Esophagus muscularis mucosa (tissue), 4 donors: ENCODE results near the gene FBXO21. TPM values are rescaled to one million over a fixed set of nuclear protein-coding genes. Genes with fewer than 3 reads are reported as not detected.

Source experiments
- DNase-seq: peaks from one replicate; pipeline ENCODE4 v3.0.0-alpha.2; 2017; ENCODE audit errors: extremely low spot score
- H3K27ac ChIP-seq, 4 donors: fragments of 200-600 bp; sonication (generic); replicated peaks in 1 of 4; 1 replicate in 3 of 4; 2 replicates in 1 of 4; pipeline ENCODE4 v1.5.1; 2016 to 2019; ENCODE audit warnings: mild to moderate bottlenecking in 1 of 4
- H3K27me3 ChIP-seq, 4 donors: fragments of 200-600 bp; sonication (generic); one replicate each; pipeline versions ENCODE4 v1.5.1 to v1.6.0; 2016 to 2019
- H3K36me3 ChIP-seq, 4 donors: fragments of 200-600 bp; sonication (generic); one replicate each; pipeline ENCODE4 v1.5.1; 2016 to 2019
- H3K4me1 ChIP-seq, 4 donors: fragments of 200-600 bp; sonication (generic); one replicate each; pipeline ENCODE4 v1.5.1; 2016 to 2019
- H3K4me3 ChIP-seq, 4 donors: fragments of 200-600 bp; sonication (generic); 1 replicate in 2 of 4; 2 replicates in 2 of 4; pipeline ENCODE4 v1.5.1; 2016 to 2019; ENCODE audit warnings: mild to moderate bottlenecking in 4 of 4, moderate library complexity in 1 of 4
- H3K9me3 ChIP-seq, 4 donors: fragments of 200-600 bp; sonication (generic); 1 replicate in 3 of 4; 2 replicates in 1 of 4; pipeline ENCODE4 v1.5.1; 2016 to 2019
- EP300 ChIP-seq: sonication (generic); formaldehyde crosslinking; IDR thresholded peaks from one replicate; pipeline ENCODE4 v1.6.1; 2017; ENCODE audit warnings: antibody characterized with exemption
- POLR2A ChIP-seq: fragments of 450-650 bp; IDR thresholded peaks from one replicate; pipeline ENCODE4 v1.6.1; 2017; ENCODE audit warnings: antibody characterized with exemption, moderate library complexity, mild to moderate bottlenecking, low read depth
- POLR2AphosphoS5 ChIP-seq, 2 donors: sonication (generic); formaldehyde crosslinking; IDR thresholded peaks; one replicate each; pipeline ENCODE4 v1.6.1; 2017; ENCODE audit warnings: antibody characterized with exemption in 2 of 2
- WGBS: methylation state at CpG from one replicate; pipeline ENCODE4 v1.1.5; 2018; 5-methylcytosine and 5-hydroxymethylcytosine counted together
- intact Hi-C: fragments of 100-400 bp; cut with DNase I; formaldehyde crosslinking; loops from one replicate; pipeline ENCODE4 v1.15.1; 2023
- total RNA-seq, 4 donors: library from RNA; depleted of rRNA; stranded (reverse); fragments of >200 nt; gene quantifications; one replicate each; pipeline versions ENCODE4 v1.1.0 to v1.2.1, GENCODE V29; 2016
- TF ChIP-seq, protein P1 (sequence below), 3 experiments: fragments of 200-600 bp in 2 of 3; fragments of 450-650 bp in 1 of 3; sonication (generic) in 2 of 3; IDR thresholded peaks; one replicate each; pipeline ENCODE4 v1.5.1; 2017 to 2019; ENCODE audit warnings: antibody characterized with exemption in 3 of 3, mild to moderate bottlenecking in 2 of 3, moderate library complexity in 1 of 3

FBXO21 gene
- total RNA-seq, 4 donors from 2014 or later = 40.7 to 92.5 (median 70.2) TPM

DNA sequence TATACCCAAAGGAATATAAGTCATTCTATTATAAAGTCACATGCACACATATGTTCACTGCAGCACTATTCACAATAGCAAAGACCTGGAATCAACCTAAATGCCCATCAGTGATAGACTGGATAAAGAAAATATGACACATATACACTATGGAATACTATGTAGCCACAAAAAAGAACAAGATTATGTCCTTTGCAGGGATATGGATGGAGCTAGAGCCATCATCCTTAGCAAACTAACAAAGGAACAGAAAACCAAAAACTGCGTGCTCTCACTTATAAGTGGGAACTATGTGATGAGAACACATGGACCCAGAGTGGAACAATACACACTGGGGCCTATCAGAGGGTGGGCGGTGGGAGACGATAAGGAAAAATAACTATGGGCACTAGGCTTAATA lies 21.3 kb downstream of the FBXO21 start:
- Histone ChIP-seq H3K4me1 (no peaks in the 10 kb centered on the region), H3K4me3 (no peak overlapping the region), H3K9me3 (no peaks in the 10 kb centered on the region), H3K27me3 (no peaks in the 10 kb centered on the region), H3K36me3 (peaks cover 64 to 100% (median 89%) of the 10 kb centered on the region in 4 donors), H3K27ac (no peak overlapping the region)
- DNase-seq = no peak
- intact Hi-C loops = no loop called here
- WGBS = 76% methylated on average over 3 of the region's 3 CpGs
- TF ChIP-seq POLR2AphosphoS5 (IDR thresholded peaks at IDR 0.05) (no peak), EP300 (no peak), POLR2A (no peak)
- TF ChIP-seq, protein P1, sequence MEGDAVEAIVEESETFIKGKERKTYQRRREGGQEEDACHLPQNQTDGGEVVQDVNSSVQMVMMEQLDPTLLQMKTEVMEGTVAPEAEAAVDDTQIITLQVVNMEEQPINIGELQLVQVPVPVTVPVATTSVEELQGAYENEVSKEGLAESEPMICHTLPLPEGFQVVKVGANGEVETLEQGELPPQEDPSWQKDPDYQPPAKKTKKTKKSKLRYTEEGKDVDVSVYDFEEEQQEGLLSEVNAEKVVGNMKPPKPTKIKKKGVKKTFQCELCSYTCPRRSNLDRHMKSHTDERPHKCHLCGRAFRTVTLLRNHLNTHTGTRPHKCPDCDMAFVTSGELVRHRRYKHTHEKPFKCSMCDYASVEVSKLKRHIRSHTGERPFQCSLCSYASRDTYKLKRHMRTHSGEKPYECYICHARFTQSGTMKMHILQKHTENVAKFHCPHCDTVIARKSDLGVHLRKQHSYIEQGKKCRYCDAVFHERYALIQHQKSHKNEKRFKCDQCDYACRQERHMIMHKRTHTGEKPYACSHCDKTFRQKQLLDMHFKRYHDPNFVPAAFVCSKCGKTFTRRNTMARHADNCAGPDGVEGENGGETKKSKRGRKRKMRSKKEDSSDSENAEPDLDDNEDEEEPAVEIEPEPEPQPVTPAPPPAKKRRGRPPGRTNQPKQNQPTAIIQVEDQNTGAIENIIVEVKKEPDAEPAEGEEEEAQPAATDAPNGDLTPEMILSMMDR (IDR thresholded peaks at IDR 0.05) = no peak

DNA sequence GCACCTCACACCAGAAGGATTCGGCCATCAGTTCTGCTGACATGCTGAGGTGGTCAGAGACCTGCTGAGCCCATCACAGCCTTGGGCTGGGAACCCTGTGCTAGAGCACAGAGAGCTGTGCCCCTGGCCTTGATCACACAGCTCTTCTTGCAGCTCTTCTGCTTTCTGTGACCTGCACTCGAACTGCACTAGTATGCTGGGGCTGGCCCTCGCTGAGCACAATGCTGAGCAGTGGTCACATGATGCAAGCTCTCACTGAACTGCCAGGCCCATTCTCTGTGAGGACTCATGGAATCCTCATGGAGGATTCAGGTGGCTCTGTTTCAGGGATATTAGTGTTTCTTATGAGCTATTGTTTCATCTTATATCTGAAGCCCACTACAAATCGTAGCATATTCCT lies 22.5 kb downstream of the FBXO21 start:
- 98% methylated on average over 4 of the region's 4 CpGs for WGBS
- intact Hi-C loops = no loop called here
- no peak overlapping the region for H3K27ac ChIP-seq
- TF ChIP-seq POLR2AphosphoS5 (IDR thresholded peaks at IDR 0.05) (no peak), POLR2A (no peak), EP300 (no peak)
- TF ChIP-seq, protein P1 (IDR thresholded peaks at IDR 0.05) = no peak
- no peaks in the 10 kb centered on the region for H3K27me3 ChIP-seq
- no peak for DNase-seq
- no peaks in the 10 kb centered on the region for H3K4me1 ChIP-seq
- H3K36me3 ChIP-seq = peaks cover 65 to 100% (median 89%) of the 10 kb centered on the region in 4 donors
- no peaks in the 10 kb centered on the region for H3K9me3 ChIP-seq
- no peak overlapping the region for H3K4me3 ChIP-seq

DNA sequence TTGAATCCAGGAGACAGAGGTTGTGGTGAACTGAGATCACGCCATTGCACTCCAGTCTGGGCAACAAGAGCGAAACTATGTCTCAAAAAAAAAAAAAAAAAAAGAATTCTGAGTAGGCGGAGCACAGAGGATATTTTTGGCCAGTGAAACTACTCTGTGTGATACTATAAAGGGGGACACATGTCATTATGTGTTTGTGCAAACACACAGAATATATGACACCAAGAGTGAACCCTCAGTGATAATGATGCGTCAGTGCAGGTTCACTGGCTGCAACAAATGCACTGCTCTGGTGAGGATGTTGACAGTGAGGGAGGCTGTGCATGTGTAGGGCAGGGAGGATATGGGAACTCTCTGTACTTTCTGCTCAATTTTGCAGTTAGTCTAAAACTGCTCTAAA lies 24.2 kb downstream of the FBXO21 start:
- H3K36me3 ChIP-seq = peaks cover 68 to 100% (median 90%) of the 10 kb centered on the region in 4 donors
- no peak overlapping the region for H3K27ac ChIP-seq
- DNase-seq = no peak
- no peaks in the 10 kb centered on the region for H3K4me1 ChIP-seq
- intact Hi-C loops = no loop called here
- no peak overlapping the region for H3K4me3 ChIP-seq
- H3K9me3 ChIP-seq = no peaks in the 10 kb centered on the region
- H3K27me3 ChIP-seq = no peaks in the 10 kb centered on the region
- 95% methylated on average over 4 of the region's 4 CpGs for WGBS
- TF ChIP-seq EP300 (no peak), POLR2AphosphoS5 (IDR thresholded peaks at IDR 0.05) (no peak), POLR2A (no peak)
- TF ChIP-seq, protein P1 (IDR thresholded peaks at IDR 0.05) = no peak

DNA sequence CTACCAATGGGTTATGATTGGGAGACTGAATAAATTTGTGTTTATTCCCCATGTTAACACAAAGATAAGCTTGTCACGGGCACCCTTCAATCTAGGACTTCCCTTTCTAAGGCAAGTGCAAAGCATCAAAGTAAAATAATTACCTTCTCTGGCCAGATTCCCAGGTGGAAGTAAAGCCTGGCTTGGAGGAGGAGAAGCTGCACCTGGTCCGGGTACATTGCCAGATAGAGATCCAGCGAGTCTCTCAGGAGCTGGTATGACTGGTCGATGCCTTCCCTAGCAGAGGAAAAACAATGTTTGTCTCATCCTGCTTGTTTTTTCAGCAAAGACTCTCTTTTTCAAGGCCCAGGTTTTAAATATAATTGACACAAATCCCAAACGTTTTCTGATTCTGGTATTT lies 24.9 kb downstream of the FBXO21 start:
- intact Hi-C loops = no loop called here
- DNase-seq = no peak
- Histone ChIP-seq H3K27me3 (no peaks in the 10 kb centered on the region), H3K4me1 (no peaks in the 10 kb centered on the region), H3K9me3 (no peaks in the 10 kb centered on the region), H3K36me3 (peaks cover 72 to 100% (median 90%) of the 10 kb centered on the region in 4 donors), H3K27ac (no peak overlapping the region), H3K4me3 (no peak overlapping the region)
- no peak for TF ChIP-seq POLR2A
- no peak for TF ChIP-seq EP300
- TF ChIP-seq, protein P1 (IDR thresholded peaks at IDR 0.05) = no peak
- no peak for TF ChIP-seq POLR2AphosphoS5 (IDR thresholded peaks at IDR 0.05)
- 65% methylated on average over 5 of the region's 5 CpGs for WGBS

DNA sequence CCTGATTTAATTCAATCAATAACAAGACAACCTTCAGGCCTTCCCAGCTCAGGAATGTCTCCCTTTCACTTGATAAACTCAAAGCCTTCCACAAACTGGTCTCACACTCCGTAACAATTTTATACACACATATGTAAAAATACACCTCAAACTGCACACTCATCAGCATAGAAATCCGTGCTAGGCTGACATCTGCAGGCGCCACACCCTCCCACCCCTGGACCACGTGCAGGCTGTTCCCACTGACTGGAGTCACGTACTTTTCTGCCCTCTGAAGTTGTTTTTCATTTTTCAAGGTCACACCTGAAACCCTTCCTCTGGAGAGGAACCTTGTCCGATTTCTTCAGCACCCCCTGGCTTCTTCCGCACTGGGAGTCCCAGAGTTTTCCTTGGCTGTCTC lies 27.6 kb downstream of the FBXO21 start:
- Histone ChIP-seq H3K36me3 (peaks cover 86 to 100% (median 99%) of the 10 kb centered on the region in 4 donors), H3K4me3 (no peak overlapping the region), H3K27me3 (no peaks in the 10 kb centered on the region), H3K27ac (no peak overlapping the region), H3K4me1 (no peaks in the 10 kb centered on the region), H3K9me3 (no peaks in the 10 kb centered on the region)
- intact Hi-C loops = no loop called here
- TF ChIP-seq POLR2AphosphoS5 (IDR thresholded peaks at IDR 0.05) = no peak
- no peak for TF ChIP-seq EP300
- TF ChIP-seq, protein P1 (IDR thresholded peaks at IDR 0.05) = no peak
- no peak for TF ChIP-seq POLR2A
- 87% methylated on average over 7 of the region's 7 CpGs for WGBS
- no peak for DNase-seq
